HepG2 (cell line): ENCODE results near the gene FBXO9. TPM values are rescaled to one million over a fixed set of nuclear protein-coding genes. Genes with fewer than 3 reads are reported as not detected.
A peak's percentile ranks its signal among the peaks of the same experiment; 100 is the strongest.

ENCODE experiments used
- ARNT2 ChIP-seq: sonication (generic); formaldehyde crosslinking; IDR thresholded peaks from 2 replicates; pipeline ENCODE4 v1.8.0; 2022; ENCODE audit warnings: mild to moderate bottlenecking, low read depth, missing genetic modification reagents, moderate library complexity
- ATAD3A ChIP-seq: sonication (generic); formaldehyde crosslinking; IDR thresholded peaks from 2 replicates; pipeline ENCODE4 v1.4.0; 2020; ENCODE audit warnings: missing genetic modification reagents
- FOSL2 ChIP-seq: sonication (generic); formaldehyde crosslinking; IDR thresholded peaks from 2 replicates; pipeline ENCODE4 v1.4.0; 2020; ENCODE audit warnings: missing genetic modification reagents
- HMGXB3 ChIP-seq: sonication (generic); formaldehyde crosslinking; IDR thresholded peaks from 2 replicates; pipeline ENCODE4 v1.4.0; 2020; ENCODE audit warnings: missing genetic modification reagents, borderline replicate concordance
- MAFF ChIP-seq: IDR thresholded peaks from 2 replicates; pipeline ENCODE4 v1.6.1; 2011; ENCODE audit warnings: low read depth, low read length, improper control_type of control experiment
- PATZ1 ChIP-seq: sonication (generic); formaldehyde crosslinking; IDR thresholded peaks from 2 replicates; pipeline ENCODE4 v1.4.0; 2020; ENCODE audit warnings: missing genetic modification reagents
- PRDM15 ChIP-seq: sonication (generic); formaldehyde crosslinking; IDR thresholded peaks from 2 replicates; pipeline ENCODE4 v1.4.0; 2020; ENCODE audit warnings: missing genetic modification reagents
- PRPF4 ChIP-seq: fragments of 200-400 bp; formaldehyde crosslinking; IDR thresholded peaks from 2 replicates; pipeline ENCODE4 v1.6.1; 2016; ENCODE audit warnings: low read length, low read depth; ENCODE audit not compliant: poor library complexity, severe bottlenecking
- ZNF407 ChIP-seq: sonication (generic); formaldehyde crosslinking; IDR thresholded peaks from one replicate; pipeline ENCODE4 v1.5.1; 2020; ENCODE audit warnings: mild to moderate bottlenecking, missing genetic modification reagents; ENCODE audit errors: not compliant biosample characterization
- ZNF737 ChIP-seq: sonication (generic); formaldehyde crosslinking; IDR thresholded peaks from 2 replicates; pipeline ENCODE4 v1.5.0; 2020; ENCODE audit warnings: missing genetic modification reagents, mild to moderate bottlenecking, borderline replicate concordance
- ZSCAN9 ChIP-seq: IDR thresholded peaks from 2 replicates; pipeline ENCODE4 v1.6.1; 2016; ENCODE audit warnings: borderline replicate concordance
- polyA plus RNA-seq, 8 experiments: library from polyadenylated mRNA; depleted of rRNA in 3 of 8; stranded (reverse) in 7 of 8; unstranded in 1 of 8; fragments of >200 nt; fragmentation: Illumina TruSeq in 4 of 8; extraction: Trizol in 4 of 8; gene quantifications; 2 replicates each; pipeline versions ENCODE4 v1.2.1 to v1.2.3, GENCODE V29; 2011 to 2016; ENCODE audit warnings: low read depth in 4 of 8, missing spikeins in 1 of 8, mixed read lengths in 1 of 8; ENCODE audit not compliant: insufficient read depth in 1 of 8
- total RNA-seq, 5 experiments: library from RNA; depleted of rRNA; stranded (reverse); fragments of >200 nt; fragmentation: Illumina TruSeq; extraction: Trizol; gene quantifications; 2 replicates each; pipeline ENCODE4 v1.2.3, GENCODE V29; 2016; ENCODE audit warnings: low read depth in 1 of 5

The FBXO9 gene
- total and polyA plus RNA-seq, 2 of the 13 experiments (the other 11 are each of a cell fraction or from before 2014, with no cell fraction given) = 64.3 to 98.4 TPM

GRCh38 chr6:53042112-53042511 lies 23.1 kb upstream of the FBXO9 start (continued):
- TF ChIP-seq HMGXB3 (no peak), ARNT2 (CRISPR knock-in tag) (no peak), MAFF (peak; percentile 94), ZNF737 (CRISPR knock-in tag) (no peak), ZSCAN9 (no peak), ATAD3A (CRISPR knock-in tag) (no peak), PRDM15 (CRISPR knock-in tag) (no peak), FOSL2 (CRISPR knock-in tag) (peak; percentile 17; the same call in 1 of the 2 replicates), PRPF4 (no peak), ZNF407 (no peak), PATZ1 (CRISPR knock-in tag) (no peak)
